Measurements from ENCODE around the gene EGR4.

- TF ChIP-seq CTCF (conservative IDR thresholded peaks at IDR 0.05; ENCODE audit: low read depth, low read length) (no peak), EZH2phosphoT487 (IDR thresholded peaks at IDR 0.05; ENCODE audit: borderline replicate concordance, low read length) (no peak), EZH2 (IDR thresholded peaks at IDR 0.05; ENCODE audit: low read length, unreplicated experiment) (no peak)
Observed at GRCh38 chr2:73259704-73260337, 33.5 kb downstream of the EGR4 start.
